ENCODE data around the gene ATXN2L. TPM values are rescaled to one million over a fixed set of nuclear protein-coding genes. Genes with fewer than 3 reads are reported as not detected.

The ATXN2L gene
- total and polyA plus RNA-seq, 2 experiments from 2014 or later = 50.4 to 124 TPM

- Histone ChIP-seq H3K4me3 (peak overlapping the region; percentile 46), H3K4me1 (ENCODE audit: insufficient read depth) (peaks cover 4% of the 10 kb centered on the region), H2AFZ (peak overlapping the region; percentile 56), H4K20me1 (ENCODE audit: insufficient read depth, poor library complexity, severe bottlenecking) (peaks cover 2% of the 10 kb centered on the region), H3K27ac (peak overlapping the region; percentile 46), H3K9me3 (ENCODE audit: low read depth) (no peaks in the 10 kb centered on the region), H3K9me2 (replicated peaks; ENCODE audit: insufficient read depth) (no peaks in the 10 kb centered on the region), H3K27me3 (no peaks in the 10 kb centered on the region), H3K36me3 (replicated peaks; ENCODE audit: insufficient read depth, low read depth) (no peaks in the 10 kb centered on the region), H3K4me2 (peak overlapping the region; percentile 94), H3K79me2 (peaks cover 26% of the 10 kb centered on the region)
- WGBS (ENCODE audit: low lambda C conversion rate, missing lambda C conversion rate) = 54% methylated on average over 10 of the region's 10 CpGs
- peak; percentile 69 for DNase-seq (ENCODE audit: low spot score)
- TF ChIP-seq EZH2phosphoT487 (IDR thresholded peaks at IDR 0.05; ENCODE audit: low read depth, severe bottlenecking, unreplicated experiment) = no peak
- TF ChIP-seq CTCF (IDR thresholded peaks at IDR 0.05; ENCODE audit: poor library complexity) = no peak
- TF ChIP-seq EZH2 (IDR thresholded peaks at IDR 0.05; ENCODE audit: borderline replicate concordance) = no peak
These were observed 22.5 kb downstream of the ATXN2L start for GRCh38 chr16:28845293-28845692.

GRCh38 chr16:28845761-28846079, 22.9 kb downstream of the ATXN2L start:
- no peak for TF ChIP-seq EZH2 (IDR thresholded peaks at IDR 0.05; ENCODE audit: borderline replicate concordance)
- TF ChIP-seq EZH2phosphoT487 (IDR thresholded peaks at IDR 0.05; ENCODE audit: low read depth, severe bottlenecking, unreplicated experiment) = no peak
- no peak for TF ChIP-seq CTCF (IDR thresholded peaks at IDR 0.05; ENCODE audit: poor library complexity)
- no peaks in the 10 kb centered on the region for H3K36me3 ChIP-seq (replicated peaks; ENCODE audit: insufficient read depth, low read depth)
- H2AFZ ChIP-seq = peak overlapping the region; percentile 56
- WGBS (ENCODE audit: low lambda C conversion rate, missing lambda C conversion rate) = 4% methylated on average over 16 of the region's 16 CpGs
- H3K9me3 ChIP-seq (ENCODE audit: low read depth) = no peaks in the 10 kb centered on the region
- peaks cover 28% of the 10 kb centered on the region for H3K79me2 ChIP-seq
- no peaks in the 10 kb centered on the region for H3K27me3 ChIP-seq
- H4K20me1 ChIP-seq (ENCODE audit: insufficient read depth, poor library complexity, severe bottlenecking) = peaks cover 2% of the 10 kb centered on the region
- peak; percentile 22 for DNase-seq (ENCODE audit: low spot score)
- H3K4me2 ChIP-seq = peak overlapping the region; percentile 94
- peak overlapping the region; percentile 46 for H3K27ac ChIP-seq
- H3K4me3 ChIP-seq = peak overlapping the region; percentile 46
- no peaks in the 10 kb centered on the region for H3K9me2 ChIP-seq (replicated peaks; ENCODE audit: insufficient read depth)
- H3K4me1 ChIP-seq (ENCODE audit: insufficient read depth) = peaks cover 4% of the 10 kb centered on the region

DNA sequence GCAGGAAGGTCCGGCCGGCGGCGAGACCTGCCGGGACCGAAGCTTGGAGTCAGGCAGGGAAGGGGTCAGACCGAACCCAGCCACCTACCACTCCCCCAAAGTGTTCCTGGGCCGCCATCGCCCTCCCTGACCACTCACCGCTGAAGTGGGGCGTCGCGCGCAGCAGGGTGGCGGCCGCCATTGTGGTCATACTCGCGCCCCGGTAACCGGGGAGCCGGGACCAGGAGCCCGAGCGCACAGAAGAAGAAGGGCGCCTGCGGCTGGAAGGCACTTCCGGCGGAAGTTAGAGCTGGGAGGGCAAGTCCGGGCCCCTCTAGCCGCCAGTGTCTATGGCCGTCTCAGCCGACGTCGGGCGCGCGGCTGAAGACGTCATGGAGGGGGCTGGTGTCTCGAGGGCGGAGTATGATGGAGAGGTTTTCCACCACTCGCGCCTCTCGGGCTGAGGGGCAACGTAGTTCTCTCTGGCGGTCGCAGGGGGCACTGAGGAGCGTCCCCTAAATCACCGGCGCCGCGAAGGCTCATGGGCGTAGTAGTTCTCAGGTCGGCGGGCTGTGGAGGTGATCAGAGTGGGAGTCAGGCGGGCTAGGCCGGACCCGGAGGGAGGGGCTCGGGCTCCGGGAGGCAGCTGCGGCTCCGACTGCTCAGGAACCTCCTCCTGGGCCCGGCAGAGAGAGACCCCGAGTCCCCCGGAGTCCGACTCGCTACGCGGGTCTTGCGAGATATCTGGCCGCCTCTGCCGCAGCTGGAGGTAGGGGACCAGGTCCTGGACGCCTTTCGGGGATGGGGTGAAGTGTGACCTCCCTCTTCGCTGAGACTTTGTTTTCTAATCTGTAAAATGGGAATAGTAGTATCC, 23.5 kb downstream of the ATXN2L start, which contains the start of gene TUFM:
Gene TUFM, minus strand, starts transcription at position 269 of the 853 bp plus-strand sequence. Its CDS starts 79 bp downstream, at position 190.
- Histone ChIP-seq H3K4me3 (peak within 1 kb of the TSS; percentile 47), H3K36me3 (replicated peaks; ENCODE audit: insufficient read depth, low read depth) (no peaks in the 10 kb centered on the region), H3K9me2 (replicated peaks; ENCODE audit: insufficient read depth) (no peaks in the 10 kb centered on the region), H4K20me1 (ENCODE audit: insufficient read depth, poor library complexity, severe bottlenecking) (peaks cover 2% of the 10 kb centered on the region), H3K9me3 (ENCODE audit: low read depth) (no peaks in the 10 kb centered on the region), H3K4me2 (peak within 1 kb of the TSS; percentile 94), H3K79me2 (peaks cover 28% of the 10 kb centered on the region), H2AFZ (peak within 1 kb of the TSS; percentile 66), H3K4me1 (ENCODE audit: insufficient read depth) (peaks cover 4% of the 10 kb centered on the region), H3K27ac (peak within 1 kb of the TSS; percentile 67), H3K27me3 (no peaks in the 10 kb centered on the region)
- TF ChIP-seq EZH2phosphoT487 (IDR thresholded peaks at IDR 0.05; ENCODE audit: low read depth, severe bottlenecking, unreplicated experiment) = no peak
- no peak for TF ChIP-seq EZH2 (IDR thresholded peaks at IDR 0.05; ENCODE audit: borderline replicate concordance)
- TF ChIP-seq CTCF (IDR thresholded peaks at IDR 0.05; ENCODE audit: poor library complexity) = peak; percentile 60
- peak; percentile 99 for DNase-seq (ENCODE audit: low spot score)
- 1% methylated on average over 72 of the region's 73 CpGs for WGBS (ENCODE audit: low lambda C conversion rate, missing lambda C conversion rate)
